OCI-LY1 (cell line): ENCODE results near the gene PRUNE2.

ENCODE experiments used
- H2AFZ ChIP-seq: fragments of 200-600 bp; sonication (generic), shearing (Covaris generic); 2 replicates; pipeline ENCODE4 v1.6.0; 2014; ENCODE audit warnings: antibody characterized with exemption, mild to moderate bottlenecking, low read length
- H3F3A ChIP-seq: fragments of 200-600 bp; sonication (generic), shearing (Covaris generic); 2 replicates; pipeline ENCODE4 v1.6.0; 2014; ENCODE audit warnings: mild to moderate bottlenecking, antibody characterized with exemption, low read length, moderate library complexity; ENCODE audit not compliant: insufficient read depth
- H3K27ac ChIP-seq: fragments of 200-600 bp; sonication (generic); 2 replicates; pipeline ENCODE4 v1.5.1; 2014; ENCODE audit warnings: low read length, mixed run types, mild to moderate bottlenecking, low read depth; ENCODE audit not compliant: poor library complexity, severe bottlenecking
- H3K27me3 ChIP-seq: fragments of 200-600 bp; sonication (generic); 2 replicates; pipeline ENCODE4 v1.6.0; 2014; ENCODE audit warnings: antibody characterized with exemption, mild to moderate bottlenecking, low read length, moderate library complexity; ENCODE audit not compliant: insufficient read depth
- H3K36me3 ChIP-seq: fragments of 200-600 bp; sonication (generic); 2 replicates; pipeline ENCODE4 v1.6.1; 2014; ENCODE audit warnings: mild to moderate bottlenecking, antibody characterized with exemption, low read length, moderate library complexity, mixed read lengths; ENCODE audit not compliant: insufficient read depth
- H3K4me1 ChIP-seq: fragments of 200-600 bp; sonication (generic); 2 replicates; pipeline ENCODE4 v1.5.1; 2014; ENCODE audit warnings: mild to moderate bottlenecking, low read length, moderate library complexity; ENCODE audit not compliant: insufficient read depth, severe bottlenecking
- H3K4me2 ChIP-seq: fragments of 200-600 bp; sonication (generic), shearing (Covaris generic); 2 replicates; pipeline ENCODE4 v1.6.1; 2014; ENCODE audit warnings: low read length
- H3K4me3 ChIP-seq: fragments of 200-600 bp; sonication (generic); 2 replicates; pipeline ENCODE4 v1.5.1; 2014; ENCODE audit warnings: low read length, low read depth, mild to moderate bottlenecking, mixed read lengths; ENCODE audit not compliant: poor library complexity, severe bottlenecking
- H3K79me2 ChIP-seq: fragments of 200-600 bp; shearing (Covaris generic); 2 replicates; pipeline ENCODE4 v1.6.1; 2016; ENCODE audit warnings: mixed run types, low read length, mixed read lengths; ENCODE audit not compliant: insufficient read depth
- H3K9ac ChIP-seq: fragments of 200-600 bp; sonication (generic), shearing (Covaris generic); 2 replicates; pipeline ENCODE4 v1.6.1; 2014; ENCODE audit warnings: mild to moderate bottlenecking, low read length, mixed read lengths
- H3K9me2 ChIP-seq: fragments of 200-600 bp; sonication (generic), shearing (Covaris generic); 2 replicates; pipeline ENCODE4 v1.6.1; 2014; ENCODE audit warnings: low read depth, mild to moderate bottlenecking, low read length, mixed read lengths
- H3K9me3 ChIP-seq: fragments of 200-600 bp; shearing (Covaris generic); 2 replicates; pipeline ENCODE4 v1.6.1; 2014; ENCODE audit warnings: low read length, mixed read lengths
- H4K20me1 ChIP-seq: fragments of 200-600 bp; sonication (generic), shearing (Covaris generic); 2 replicates; pipeline ENCODE4 v1.6.0; 2016; ENCODE audit warnings: mild to moderate bottlenecking, low read length; ENCODE audit not compliant: insufficient read depth
- EZH2 ChIP-seq: fragments of 200-600 bp; sonication (generic), shearing (Covaris generic); IDR thresholded peaks from 2 replicates; pipeline ENCODE4 v1.8.0; 2017; ENCODE audit warnings: borderline replicate concordance, mixed run types, mild to moderate bottlenecking, antibody characterized with exemption, low read length, moderate library complexity, mixed read lengths
- TF ChIP-seq, protein P1 (sequence below): fragments of 200-600 bp; sonication (generic), shearing (Covaris generic); IDR thresholded peaks from 2 replicates; pipeline ENCODE4 v1.5.1; 2017; ENCODE audit warnings: mild to moderate bottlenecking, antibody characterized with exemption, low read length, moderate library complexity, mixed read lengths

The PRUNE2 gene

DNA sequence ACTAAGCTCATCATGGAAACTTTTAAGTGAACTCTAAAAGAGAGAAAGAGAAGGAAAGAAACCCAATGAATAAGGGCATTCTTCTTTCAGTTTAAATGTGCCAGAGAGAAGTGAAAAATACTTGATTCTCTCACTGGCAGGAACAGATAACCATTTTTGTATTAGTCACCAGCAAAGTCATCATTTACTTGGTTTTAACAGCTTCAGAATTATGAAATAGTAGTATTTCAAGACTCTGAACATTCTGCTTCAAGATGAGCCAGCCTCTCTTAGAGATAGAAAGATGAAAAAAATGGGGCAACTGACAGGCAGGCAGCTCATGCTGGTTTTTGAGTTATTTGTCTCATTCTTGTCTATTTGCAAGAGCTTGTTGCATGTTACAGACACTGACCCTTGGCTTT lies 343.4 kb downstream of the PRUNE2 start:
- H3K4me3 ChIP-seq = no peak overlapping the region

DNA sequence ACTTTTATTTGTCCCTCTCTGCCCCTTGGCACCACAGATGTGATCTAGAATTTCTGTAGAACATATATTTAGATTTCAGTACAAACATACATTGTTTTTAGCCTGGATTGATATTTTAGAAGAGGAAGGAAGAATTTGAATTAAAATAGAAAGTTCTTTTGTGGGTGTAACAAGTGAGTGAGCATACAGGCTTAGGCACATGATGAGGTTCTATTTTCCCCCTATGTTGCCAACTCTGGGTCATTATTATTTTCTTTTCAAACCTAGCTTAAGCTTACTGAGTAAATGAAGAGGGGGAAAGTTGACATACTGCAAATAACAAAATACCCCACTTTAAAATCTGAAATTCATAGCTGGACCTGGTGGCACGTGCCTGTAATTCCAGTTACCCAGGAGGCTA lies 344.0 kb downstream of the PRUNE2 start:
- Histone ChIP-seq H3K4me1 (peaks cover 40% of the 10 kb centered on the region), H3F3A (peaks cover 4% of the 10 kb centered on the region; the same call in 1 of the 2 replicates), H3K9me3 (no peaks in the 10 kb centered on the region), H4K20me1 (no peaks in the 10 kb centered on the region), H3K4me2 (peak overlapping the region; percentile 24), H2AFZ (peak overlapping the region; percentile 57; the same call in 1 of the 2 replicates), H3K4me3 (no peak overlapping the region), H3K79me2 (no peaks in the 10 kb centered on the region), H3K27ac (peak overlapping the region; percentile 86), H3K9me2 (no peaks in the 10 kb centered on the region), H3K9ac (peak overlapping the region; percentile 34), H3K36me3 (no peaks in the 10 kb centered on the region), H3K27me3 (no peaks in the 10 kb centered on the region)
- no peak for TF ChIP-seq EZH2
- TF ChIP-seq, protein P1, sequence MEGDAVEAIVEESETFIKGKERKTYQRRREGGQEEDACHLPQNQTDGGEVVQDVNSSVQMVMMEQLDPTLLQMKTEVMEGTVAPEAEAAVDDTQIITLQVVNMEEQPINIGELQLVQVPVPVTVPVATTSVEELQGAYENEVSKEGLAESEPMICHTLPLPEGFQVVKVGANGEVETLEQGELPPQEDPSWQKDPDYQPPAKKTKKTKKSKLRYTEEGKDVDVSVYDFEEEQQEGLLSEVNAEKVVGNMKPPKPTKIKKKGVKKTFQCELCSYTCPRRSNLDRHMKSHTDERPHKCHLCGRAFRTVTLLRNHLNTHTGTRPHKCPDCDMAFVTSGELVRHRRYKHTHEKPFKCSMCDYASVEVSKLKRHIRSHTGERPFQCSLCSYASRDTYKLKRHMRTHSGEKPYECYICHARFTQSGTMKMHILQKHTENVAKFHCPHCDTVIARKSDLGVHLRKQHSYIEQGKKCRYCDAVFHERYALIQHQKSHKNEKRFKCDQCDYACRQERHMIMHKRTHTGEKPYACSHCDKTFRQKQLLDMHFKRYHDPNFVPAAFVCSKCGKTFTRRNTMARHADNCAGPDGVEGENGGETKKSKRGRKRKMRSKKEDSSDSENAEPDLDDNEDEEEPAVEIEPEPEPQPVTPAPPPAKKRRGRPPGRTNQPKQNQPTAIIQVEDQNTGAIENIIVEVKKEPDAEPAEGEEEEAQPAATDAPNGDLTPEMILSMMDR = no peak

More for the DNA sequence above, 343.4 kb downstream of the PRUNE2 start:
- Histone ChIP-seq H3K27ac (peak overlapping the region; percentile 86), H3K27me3 (no peaks in the 10 kb centered on the region), H4K20me1 (no peaks in the 10 kb centered on the region), H2AFZ (no peak overlapping the region), H3K9ac (peak overlapping the region; percentile 34), H3K36me3 (no peaks in the 10 kb centered on the region), H3F3A (peaks cover 4% of the 10 kb centered on the region; the same call in 1 of the 2 replicates), H3K9me3 (no peaks in the 10 kb centered on the region), H3K4me2 (peak overlapping the region; percentile 24), H3K4me1 (peaks cover 40% of the 10 kb centered on the region), H3K79me2 (no peaks in the 10 kb centered on the region), H3K9me2 (no peaks in the 10 kb centered on the region)
- TF ChIP-seq EZH2 = no peak
- TF ChIP-seq, protein P1 = no peak
